ENCODE measurements around the gene RAD18. TPM values are rescaled to one million over a fixed set of nuclear protein-coding genes. Genes with fewer than 3 reads are reported as not detected.

The RAD18 gene
- total RNA-seq, 1 donor from 2014 or later: 22.1 TPM

- Histone ChIP-seq H3F3A (ENCODE audit: low read depth) (no peaks in the 10 kb centered on the region), H3K9ac (no peak overlapping the region), H3K36me3 (no peaks in the 10 kb centered on the region), H2AFZ (replicated peaks) (no peak overlapping the region), H4K20me1 (ENCODE audit: low read depth) (no peaks in the 10 kb centered on the region), H3K27me3 (no peaks in the 10 kb centered on the region), H3K4me1 (peaks cover 6% of the 10 kb centered on the region), H3K79me2 (ENCODE audit: low read depth) (no peaks in the 10 kb centered on the region), H3K9me3 (ENCODE audit: low read depth) (no peaks in the 10 kb centered on the region), H3K4me2 (no peak overlapping the region), H3K4me3 (no peak overlapping the region), H3K27ac (no peak overlapping the region)
- no peaks in the 10 kb centered on the region for H3K4me1 Mint-ChIP-seq
- no peaks in the 10 kb centered on the region for H3K9me3 Mint-ChIP-seq
- peaks cover 9% of the 10 kb centered on the region for H3K27me3 Mint-ChIP-seq (ENCODE audit: insufficient read depth, low read depth)
- DNase-seq (ENCODE audit: low spot score): no peak
- no peak overlapping the region for H3K4me3 Mint-ChIP-seq
- TF ChIP-seq CTCF (IDR thresholded peaks at IDR 0.05) (no peak), EZH2 (IDR thresholded peaks at IDR 0.05) (no peak), EZH2phosphoT487 (IDR thresholded peaks at IDR 0.05) (no peak)
- no peaks in the 10 kb centered on the region for H3K36me3 Mint-ChIP-seq
- no peak overlapping the region for H3K27ac Mint-ChIP-seq
These were observed 116.0 kb downstream of the RAD18 start for GRCh38 chr3:8847317-8847716.

- Histone ChIP-seq H3K9me3 (ENCODE audit: low read depth) (no peaks in the 10 kb centered on the region), H3F3A (ENCODE audit: low read depth) (no peaks in the 10 kb centered on the region), H3K4me2 (peak overlapping the region; percentile 36), H3K36me3 (no peaks in the 10 kb centered on the region), H3K27ac (no peak overlapping the region), H2AFZ (replicated peaks) (no peak overlapping the region), H3K9ac (no peak overlapping the region), H3K79me2 (ENCODE audit: low read depth) (no peaks in the 10 kb centered on the region), H3K27me3 (no peaks in the 10 kb centered on the region), H3K4me1 (peaks cover 6% of the 10 kb centered on the region), H4K20me1 (ENCODE audit: low read depth) (no peaks in the 10 kb centered on the region), H3K4me3 (no peak overlapping the region)
- Mint-ChIP-seq H3K9me3 (no peaks in the 10 kb centered on the region), H3K4me1 (no peaks in the 10 kb centered on the region), H3K27me3 (ENCODE audit: insufficient read depth, low read depth) (peaks cover 7% of the 10 kb centered on the region), H3K27ac (no peak overlapping the region), H3K36me3 (no peaks in the 10 kb centered on the region), H3K4me3 (no peak overlapping the region)
- DNase-seq (ENCODE audit: low spot score): no peak
- TF ChIP-seq EZH2 (IDR thresholded peaks at IDR 0.05) (no peak), EZH2phosphoT487 (IDR thresholded peaks at IDR 0.05) (no peak), CTCF (IDR thresholded peaks at IDR 0.05) (no peak)
These were observed 117.1 kb downstream of the RAD18 start for GRCh38 chr3:8846176-8846575.

- no peak overlapping the region for H2AFZ ChIP-seq (replicated peaks)
- H4K20me1 ChIP-seq (ENCODE audit: low read depth): no peaks in the 10 kb centered on the region
- no peaks in the 10 kb centered on the region for H3F3A ChIP-seq (ENCODE audit: low read depth)
- no peaks in the 10 kb centered on the region for H3K27me3 ChIP-seq
- no peak for TF ChIP-seq CTCF (IDR thresholded peaks at IDR 0.05)
- no peak overlapping the region for H3K4me3 ChIP-seq
- Mint-ChIP-seq H3K36me3 (no peaks in the 10 kb centered on the region), H3K4me3 (no peak overlapping the region), H3K4me1 (no peaks in the 10 kb centered on the region), H3K27ac (no peak overlapping the region), H3K27me3 (ENCODE audit: insufficient read depth, low read depth) (peaks cover 6% of the 10 kb centered on the region), H3K9me3 (no peaks in the 10 kb centered on the region)
- peaks cover 6% of the 10 kb centered on the region for H3K4me1 ChIP-seq
- no peak overlapping the region for H3K27ac ChIP-seq
- H3K9ac ChIP-seq: no peak overlapping the region
- DNase-seq (ENCODE audit: low spot score): no peak
- no peaks in the 10 kb centered on the region for H3K9me3 ChIP-seq (ENCODE audit: low read depth)
- H3K36me3 ChIP-seq: no peaks in the 10 kb centered on the region
- no peak overlapping the region for H3K4me2 ChIP-seq
- H3K79me2 ChIP-seq (ENCODE audit: low read depth): no peaks in the 10 kb centered on the region
These were observed 117.6 kb downstream of the RAD18 start for GRCh38 chr3:8845641-8846040.

GRCh38 chr3:8843347-8843746 is 119.9 kb downstream of the RAD18 start:
- H3F3A ChIP-seq (ENCODE audit: low read depth): no peaks in the 10 kb centered on the region
- no peaks in the 10 kb centered on the region for H3K9me3 Mint-ChIP-seq
- H2AFZ ChIP-seq (replicated peaks): no peak overlapping the region
- H4K20me1 ChIP-seq (ENCODE audit: low read depth): no peaks in the 10 kb centered on the region
- H3K36me3 Mint-ChIP-seq: no peaks in the 10 kb centered on the region
- H3K36me3 ChIP-seq: no peaks in the 10 kb centered on the region
- no peak overlapping the region for H3K4me2 ChIP-seq
- no peaks in the 10 kb centered on the region for H3K4me1 Mint-ChIP-seq
- no peak overlapping the region for H3K4me3 Mint-ChIP-seq
- peaks cover 6% of the 10 kb centered on the region for H3K4me1 ChIP-seq
- no peaks in the 10 kb centered on the region for H3K27me3 ChIP-seq
- H3K27ac ChIP-seq: no peak overlapping the region
- H3K79me2 ChIP-seq (ENCODE audit: low read depth): no peaks in the 10 kb centered on the region
- no peak overlapping the region for H3K9ac ChIP-seq
- no peak for TF ChIP-seq EZH2phosphoT487 (IDR thresholded peaks at IDR 0.05)
- TF ChIP-seq CTCF (IDR thresholded peaks at IDR 0.05): no peak
- no peak for TF ChIP-seq EZH2 (IDR thresholded peaks at IDR 0.05)
- no peak overlapping the region for H3K27ac Mint-ChIP-seq
- no peak for DNase-seq (ENCODE audit: low spot score)
- no peaks in the 10 kb centered on the region for H3K9me3 ChIP-seq (ENCODE audit: low read depth)
- no peak overlapping the region for H3K4me3 ChIP-seq
- no peaks in the 10 kb centered on the region for H3K27me3 Mint-ChIP-seq (ENCODE audit: insufficient read depth, low read depth)

Measured in neural progenitor cell (in vitro differentiated cells).